GM18951 (cell line): ENCODE results near the gene CACNG3.
"Not testable (repeated sequence)": the region's sequence is repeated elsewhere in the genome, so short reads cannot be mapped to it uniquely, and the experiment has no call there.

Source experiments
- POLR2A ChIP-seq: IDR thresholded peaks from 4 replicates; pipeline ENCODE4 v1.6.1; 2011; ENCODE audit warnings: mild to moderate bottlenecking; ENCODE audit not compliant: insufficient read length, insufficient read depth; ENCODE audit errors: extremely low read depth
- in situ Hi-C: fragments of 300-500 bp; cut with MboI; formaldehyde crosslinking; loops from one replicate; pipeline ENCODE4 v1.12.0; 2022; ENCODE audit warnings: low sequenced_read_pairs, mixed read lengths, inconsistent platforms; ENCODE audit not compliant: unreplicated experiment

CACNG3 gene

GRCh38 chr16:24255456-24256371, at the start of gene CACNG3:
TSS of gene CACNG3 (plus strand) at chr16:24256335. CDS start at chr16:24256755, 420 bp downstream.
- TF ChIP-seq POLR2A: no peak
- in situ Hi-C loops: loop anchor here (5.0 kb wide), 1 partner anchor 463 kb away; no protein-coding TSS in a partner anchor

GRCh38 chr16:24206926-24207325, 49.2 kb upstream of the CACNG3 start:
- no peak for TF ChIP-seq POLR2A
- in situ Hi-C loops: no loop called here

GRCh38 chr16:24208710-24209109, 47.4 kb upstream of the CACNG3 start:
- TF ChIP-seq POLR2A: no peak
- in situ Hi-C loops: no loop called here

- in situ Hi-C loops: no loop called here
- no peak for TF ChIP-seq POLR2A
Measured at GRCh38 chr16:24214992-24215391, 41.1 kb upstream of the CACNG3 start.

GRCh38 chr16:24216961-24217360, 39.2 kb upstream of the CACNG3 start:
- no peak for TF ChIP-seq POLR2A
- in situ Hi-C loops: no loop called here

GRCh38 chr16:24217461-24217860, 38.7 kb upstream of the CACNG3 start:
- TF ChIP-seq POLR2A: no peak
- in situ Hi-C loops: no loop called here

GRCh38 chr16:24218299-24218698, 37.8 kb upstream of the CACNG3 start:
- in situ Hi-C loops: no loop called here
- no peak for TF ChIP-seq POLR2A

- TF ChIP-seq POLR2A: no peak
- in situ Hi-C loops: no loop called here
Measured at GRCh38 chr16:24221219-24221618, 34.9 kb upstream of the CACNG3 start.

- no peak for TF ChIP-seq POLR2A
- in situ Hi-C loops: no loop called here
Measured at GRCh38 chr16:24228514-24228913, 27.6 kb upstream of the CACNG3 start.

GRCh38 chr16:24232936-24233335, 23.2 kb upstream of the CACNG3 start:
- TF ChIP-seq POLR2A: no peak
- in situ Hi-C loops: no loop called here

GRCh38 chr16:24234737-24235136, 21.4 kb upstream of the CACNG3 start:
- in situ Hi-C loops: no loop called here
- TF ChIP-seq POLR2A: no peak

GRCh38 chr16:24235806-24236205, 20.3 kb upstream of the CACNG3 start:
- TF ChIP-seq POLR2A: no peak
- in situ Hi-C loops: no loop called here

GRCh38 chr16:24238846-24239245, 17.3 kb upstream of the CACNG3 start:
- in situ Hi-C loops: not testable (repeated sequence)

GRCh38 chr16:24246911-24247607, 9.1 kb upstream of the CACNG3 start:
- in situ Hi-C loops: no loop called here
- TF ChIP-seq POLR2A: no peak

GRCh38 chr16:24253192-24253591, 2.9 kb upstream of the CACNG3 start:
- in situ Hi-C loops: no loop called here
- TF ChIP-seq POLR2A: no peak
